Activated CD8-positive, alpha-beta memory T cell treated with anti-CD3 and anti-CD28 coated beads, Interleukin-2, amount 10 ng/mL, durations not matched to agents 7 days and 5 days (primary cell): ENCODE data around the gene GGN. TPM values are rescaled to one million over a fixed set of nuclear protein-coding genes. Genes with fewer than 3 reads are reported as not detected.

ENCODE experiments used
- ATAC-seq: fragments of 150-1000 bp; cut with Tn5 transposase; one replicate; pipeline ENCODE4 v1.10.0; 2021; ENCODE audit warnings: moderate library complexity
- CTCF ChIA-PET: fragments of 350-600 bp; sonication (Branson Sonifier 250); formaldehyde crosslinking; loops from one replicate; lab custom pipeline; 2021; ENCODE audit warnings: antibody characterized with exemption; lab: Charles Lee
- DNase-seq: peaks from one replicate; pipeline ENCODE4 v3.0.0-alpha.2; 2020
- H3K27ac Mint-ChIP-seq: one replicate; pipeline ENCODE4 v1.8.0; 2021; ENCODE audit warnings: mild to moderate bottlenecking, mixed read lengths
- H3K27me3 Mint-ChIP-seq: one replicate; pipeline ENCODE4 v1.8.0; 2021; ENCODE audit warnings: mixed read lengths
- H3K36me3 Mint-ChIP-seq: one replicate; pipeline ENCODE4 v1.8.0; 2021; ENCODE audit warnings: mild to moderate bottlenecking, mixed read lengths
- H3K4me1 Mint-ChIP-seq: one replicate; pipeline ENCODE4 v1.8.0; 2021; ENCODE audit warnings: mixed read lengths
- H3K4me3 Mint-ChIP-seq: one replicate; pipeline ENCODE4 v1.8.0; 2021; ENCODE audit warnings: mild to moderate bottlenecking, moderate library complexity, mixed read lengths
- H3K9me3 Mint-ChIP-seq: one replicate; pipeline ENCODE4 v1.8.0; 2022; ENCODE audit warnings: low read depth, mixed read lengths
- total RNA-seq, 2 experiments: library from RNA; stranded (reverse); gene quantifications; one replicate each; pipeline ENCODE4 v1.2.3, GENCODE V29; 2021

The GGN gene
- total RNA-seq, 2 experiments from 2014 or later: not detected

- DNase-seq (no peak), ATAC-seq (no peak)
- H3K27me3 Mint-ChIP-seq: no peaks in the 10 kb centered on the region
- H3K9me3 Mint-ChIP-seq: no peaks in the 10 kb centered on the region
- peak overlapping the region; percentile 86 for H3K4me3 Mint-ChIP-seq
- H3K4me1 Mint-ChIP-seq: peaks cover 12% of the 10 kb centered on the region
- peak overlapping the region; percentile 99 for H3K27ac Mint-ChIP-seq
- no peaks in the 10 kb centered on the region for H3K36me3 Mint-ChIP-seq
- CTCF ChIA-PET: interaction anchor here (0.9 to 5.3 kb wide), 2 partner anchors 37 to 435 kb away, joined by 5 to 46 read pairs; partner anchors contain the start of gene PSMD8
These were observed 50.5 kb downstream of the GGN start for GRCh38 chr19:38337360-38337653.

GRCh38 chr19:38336638-38337359, 51.0 kb downstream of the GGN start:
- DNase-seq (peak; percentile 98), ATAC-seq (peak; percentile 72)
- Mint-ChIP-seq H3K27me3 (no peaks in the 10 kb centered on the region), H3K4me3 (peak overlapping the region; percentile 86), H3K27ac (peak overlapping the region; percentile 99), H3K4me1 (peaks cover 12% of the 10 kb centered on the region), H3K36me3 (no peaks in the 10 kb centered on the region), H3K9me3 (no peaks in the 10 kb centered on the region)
- CTCF ChIA-PET: interaction anchor here (0.9 to 6.2 kb wide), 8 partner anchors 38 to 597 kb away, joined by 3 to 70 read pairs (median 8); partner anchors contain the start of genes FAM98C, PSMD8, SIPA1L3 and WDR87

GRCh38 chr19:38335949-38336637, 51.7 kb downstream of the GGN start:
- H3K9me3 Mint-ChIP-seq: no peaks in the 10 kb centered on the region
- DNase-seq: peak; percentile 98
- peak overlapping the region; percentile 99 for H3K27ac Mint-ChIP-seq
- peak overlapping the region; percentile 86 for H3K4me3 Mint-ChIP-seq
- no peaks in the 10 kb centered on the region for H3K36me3 Mint-ChIP-seq
- CTCF ChIA-PET: interaction anchor here (0.6 to 6.2 kb wide), 21 partner anchors 16 to 597 kb away, joined by 3 to 70 read pairs (median 5); partner anchors contain the start of genes EIF3K, FAM98C, KCNK6 and PSMD8
- peak; percentile 80 for ATAC-seq
- peaks cover 12% of the 10 kb centered on the region for H3K4me1 Mint-ChIP-seq
- H3K27me3 Mint-ChIP-seq: no peaks in the 10 kb centered on the region

Other genes starting within 250 kb of the GGN start
- under 1 TPM in 1 of 2 experiments, not detected in 1; 0.47 TPM for gene DPF1, start 163.8 kb downstream of the GGN start, total RNA-seq
- gene PPP1R14A, start 131.7 kb downstream of the GGN start, total RNA-seq: not detected
- gene SPINT2, start 123.5 kb downstream of the GGN start, total RNA-seq: 10 to 100 TPM in 1 of 2 experiments, 1 to 10 TPM in 1; 9.3 to 15.6 TPM
- not detected for gene C19orf33, start 83.8 kb downstream of the GGN start, total RNA-seq
- 10 to 100 TPM; 69.7 to 76.7 TPM for gene YIF1B, start 72.1 kb downstream of the GGN start, total RNA-seq
- 10 to 100 TPM; 10.8 to 13.5 TPM for gene KCNK6, start 68.2 kb downstream of the GGN start, total RNA-seq
- 1 to 10 TPM; 4.3 to 7.3 TPM for gene CATSPERG, start 52.2 kb downstream of the GGN start, total RNA-seq
- 100 to 1,000 TPM; 164 to 204 TPM for gene PSMD8, start 13.5 kb downstream of the GGN start, total RNA-seq
- gene SPRED3, start 663 bp upstream of the GGN start, total RNA-seq: under 1 TPM; 0.84 to 0.93 TPM
- gene FAM98C, start 15.1 kb upstream of the GGN start, total RNA-seq: 10 to 100 TPM; 22.4 to 24.1 TPM
- 1 to 10 TPM; 1.4 to 1.6 TPM for gene RASGRP4, start 38.2 kb upstream of the GGN start, total RNA-seq
- gene RYR1, start 45.7 kb upstream of the GGN start, total RNA-seq: 1 to 10 TPM; 1.5 to 1.6 TPM
- gene MAP4K1, start 229.9 kb upstream of the GGN start, total RNA-seq: 100 to 1,000 TPM; 337 to 497 TPM
- gene EIF3K, start 231.2 kb upstream of the GGN start, total RNA-seq: 100 to 1,000 TPM; 281 to 308 TPM